ENCODE measurements around the gene SUSD3. TPM values are rescaled to one million over a fixed set of nuclear protein-coding genes. Genes with fewer than 3 reads are reported as not detected.

SUSD3 gene
- total and polyA plus RNA-seq, 10 of the 15 experiments (the other 5 are each of a cell fraction or from before 2014, with no cell fraction given): 2.5 to 92.0 (median 31.1) TPM

DNA sequence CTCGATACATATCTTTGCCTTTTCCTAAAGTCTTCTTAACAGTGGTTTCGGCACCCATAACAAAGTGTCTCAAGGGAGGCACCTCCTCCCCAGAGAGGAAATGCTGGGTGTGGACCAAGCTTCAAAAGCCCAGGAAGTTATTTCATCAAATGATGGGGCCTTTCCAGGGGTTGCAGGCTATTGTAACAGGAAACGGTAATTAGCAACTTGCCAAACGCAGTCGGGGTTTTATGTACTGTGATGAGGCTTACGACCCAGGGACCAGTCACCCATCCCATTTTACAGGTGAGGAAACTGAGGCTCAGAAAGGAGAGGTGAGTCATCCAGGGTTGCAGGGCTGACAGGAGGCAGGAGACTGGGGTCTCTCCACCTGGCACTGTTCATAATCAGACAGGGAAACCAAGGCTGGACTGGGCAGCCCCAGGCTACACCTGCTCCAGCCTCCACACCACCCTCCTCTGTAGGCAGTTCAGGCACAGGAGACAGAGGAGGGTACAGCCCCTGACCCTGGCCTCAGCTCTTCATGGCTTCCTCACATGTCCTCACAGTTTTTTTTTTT is 30.0 kb upstream of the SUSD3 start (continued):
- TF ChIP-seq, protein P1, sequence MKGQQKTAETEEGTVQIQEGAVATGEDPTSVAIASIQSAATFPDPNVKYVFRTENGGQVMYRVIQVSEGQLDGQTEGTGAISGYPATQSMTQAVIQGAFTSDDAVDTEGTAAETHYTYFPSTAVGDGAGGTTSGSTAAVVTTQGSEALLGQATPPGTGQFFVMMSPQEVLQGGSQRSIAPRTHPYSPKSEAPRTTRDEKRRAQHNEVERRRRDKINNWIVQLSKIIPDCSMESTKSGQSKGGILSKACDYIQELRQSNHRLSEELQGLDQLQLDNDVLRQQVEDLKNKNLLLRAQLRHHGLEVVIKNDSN (IDR thresholded peaks at IDR 0.05; ENCODE audit: borderline replicate concordance, extremely low read length, insufficient read depth, low read depth, low read length): no peak
- no peak for TF ChIP-seq NRF1 (conservative IDR thresholded peaks at IDR 0.05; ENCODE audit: low read depth, low read length)
- TF ChIP-seq RBBP5 (conservative IDR thresholded peaks at IDR 0.05): no peak
- no peak for TF ChIP-seq BMI1 (IDR thresholded peaks at IDR 0.05; ENCODE audit: borderline replicate concordance)
- TF ChIP-seq SPI1 (IDR thresholded peaks at IDR 0.05; ENCODE audit: borderline replicate concordance, insufficient read depth, low read depth, low read length): peak; percentile 17; the same call in 1 of the 2 replicates
- TF ChIP-seq, protein P2, sequence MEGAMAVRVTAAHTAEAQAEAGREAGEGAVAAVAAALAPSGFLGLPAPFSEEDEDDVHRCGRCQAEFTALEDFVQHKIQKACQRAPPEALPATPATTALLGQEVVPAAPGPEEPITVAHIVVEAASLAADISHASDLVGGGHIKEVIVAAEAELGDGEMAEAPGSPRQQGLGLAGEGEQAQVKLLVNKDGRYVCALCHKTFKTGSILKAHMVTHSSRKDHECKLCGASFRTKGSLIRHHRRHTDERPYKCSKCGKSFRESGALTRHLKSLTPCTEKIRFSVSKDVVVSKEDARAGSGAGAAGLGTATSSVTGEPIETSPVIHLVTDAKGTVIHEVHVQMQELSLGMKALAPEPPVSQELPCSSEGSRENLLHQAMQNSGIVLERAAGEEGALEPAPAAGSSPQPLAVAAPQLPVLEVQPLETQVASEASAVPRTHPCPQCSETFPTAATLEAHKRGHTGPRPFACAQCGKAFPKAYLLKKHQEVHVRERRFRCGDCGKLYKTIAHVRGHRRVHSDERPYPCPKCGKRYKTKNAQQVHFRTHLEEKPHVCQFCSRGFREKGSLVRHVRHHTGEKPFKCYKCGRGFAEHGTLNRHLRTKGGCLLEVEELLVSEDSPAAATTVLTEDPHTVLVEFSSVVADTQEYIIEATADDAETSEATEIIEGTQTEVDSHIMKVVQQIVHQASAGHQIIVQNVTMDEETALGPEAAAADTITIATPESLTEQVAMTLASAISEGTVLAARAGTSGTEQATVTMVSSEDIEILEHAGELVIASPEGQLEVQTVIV (IDR thresholded peaks at IDR 0.05; ENCODE audit: borderline replicate concordance, partially characterized antibody): no peak
- TF ChIP-seq, protein P3, sequence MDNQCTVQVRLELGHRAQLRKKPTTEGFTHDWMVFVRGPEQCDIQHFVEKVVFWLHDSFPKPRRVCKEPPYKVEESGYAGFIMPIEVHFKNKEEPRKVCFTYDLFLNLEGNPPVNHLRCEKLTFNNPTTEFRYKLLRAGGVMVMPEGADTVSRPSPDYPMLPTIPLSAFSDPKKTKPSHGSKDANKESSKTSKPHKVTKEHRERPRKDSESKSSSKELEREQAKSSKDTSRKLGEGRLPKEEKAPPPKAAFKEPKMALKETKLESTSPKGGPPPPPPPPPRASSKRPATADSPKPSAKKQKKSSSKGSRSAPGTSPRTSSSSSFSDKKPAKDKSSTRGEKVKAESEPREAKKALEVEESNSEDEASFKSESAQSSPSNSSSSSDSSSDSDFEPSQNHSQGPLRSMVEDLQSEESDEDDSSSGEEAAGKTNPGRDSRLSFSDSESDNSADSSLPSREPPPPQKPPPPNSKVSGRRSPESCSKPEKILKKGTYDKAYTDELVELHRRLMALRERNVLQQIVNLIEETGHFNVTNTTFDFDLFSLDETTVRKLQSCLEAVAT (IDR thresholded peaks at IDR 0.05): no peak
- TF ChIP-seq WRNIP1 (IDR thresholded peaks at IDR 0.05; ENCODE audit: borderline replicate concordance, low read depth, low read length): no peak
- TF ChIP-seq GABPA (IDR thresholded peaks at IDR 0.05; ENCODE audit: low read depth): no peak
- TF ChIP-seq JUND (IDR thresholded peaks at IDR 0.05; ENCODE audit: low read depth, low read length): no peak
- peak; percentile 85; the same call in 1 of the 2 replicates for TF ChIP-seq SMARCA5 (IDR thresholded peaks at IDR 0.05)
